ENCODE measurements around the gene RITA1.

- TF ChIP-seq EZH2 (IDR thresholded peaks at IDR 0.05; ENCODE audit: low read length, unreplicated experiment) (no peak), CTCF (conservative IDR thresholded peaks at IDR 0.05; ENCODE audit: low read depth, low read length) (no peak), EZH2phosphoT487 (IDR thresholded peaks at IDR 0.05; ENCODE audit: borderline replicate concordance, low read length) (no peak)
These were observed 30.5 kb downstream of the RITA1 start for GRCh38 chr12:113216027-113216426.

Data from PC-3 (cell line).